ENCODE results near the gene ABAT.

- TF ChIP-seq EZH2 (IDR thresholded peaks at IDR 0.05; ENCODE audit: borderline replicate concordance, low read length) = no peak
- no peak for TF ChIP-seq CTCF (IDR thresholded peaks at IDR 0.05; ENCODE audit: low read length)
Observed at GRCh38 chr16:8645141-8645521, 29.3 kb upstream of the ABAT start.

Measured in OCI-LY1 (cell line).